Breast epithelium (tissue), 3 donors: ENCODE data around the gene JMJD8.

ENCODE experiments used
- POLR2A ChIP-seq: fragments of 450-650 bp; IDR thresholded peaks from one replicate; pipeline ENCODE4 v1.6.1; 2016; ENCODE audit warnings: antibody characterized with exemption, mild to moderate bottlenecking, moderate library complexity
- POLR2AphosphoS5 ChIP-seq, 3 donors: sonication (generic); formaldehyde crosslinking; IDR thresholded peaks; one replicate each; pipeline ENCODE4 v1.6.1; 2017; ENCODE audit warnings: antibody characterized with exemption in 3 of 3
- TF ChIP-seq, protein P1 (sequence below), 3 donors: fragments of 450-650 bp; IDR thresholded peaks; one replicate each; pipeline ENCODE4 v1.5.1; 2016 to 2017; ENCODE audit warnings: antibody characterized with exemption in 3 of 3, mild to moderate bottlenecking in 3 of 3, moderate library complexity in 3 of 3

DNA sequence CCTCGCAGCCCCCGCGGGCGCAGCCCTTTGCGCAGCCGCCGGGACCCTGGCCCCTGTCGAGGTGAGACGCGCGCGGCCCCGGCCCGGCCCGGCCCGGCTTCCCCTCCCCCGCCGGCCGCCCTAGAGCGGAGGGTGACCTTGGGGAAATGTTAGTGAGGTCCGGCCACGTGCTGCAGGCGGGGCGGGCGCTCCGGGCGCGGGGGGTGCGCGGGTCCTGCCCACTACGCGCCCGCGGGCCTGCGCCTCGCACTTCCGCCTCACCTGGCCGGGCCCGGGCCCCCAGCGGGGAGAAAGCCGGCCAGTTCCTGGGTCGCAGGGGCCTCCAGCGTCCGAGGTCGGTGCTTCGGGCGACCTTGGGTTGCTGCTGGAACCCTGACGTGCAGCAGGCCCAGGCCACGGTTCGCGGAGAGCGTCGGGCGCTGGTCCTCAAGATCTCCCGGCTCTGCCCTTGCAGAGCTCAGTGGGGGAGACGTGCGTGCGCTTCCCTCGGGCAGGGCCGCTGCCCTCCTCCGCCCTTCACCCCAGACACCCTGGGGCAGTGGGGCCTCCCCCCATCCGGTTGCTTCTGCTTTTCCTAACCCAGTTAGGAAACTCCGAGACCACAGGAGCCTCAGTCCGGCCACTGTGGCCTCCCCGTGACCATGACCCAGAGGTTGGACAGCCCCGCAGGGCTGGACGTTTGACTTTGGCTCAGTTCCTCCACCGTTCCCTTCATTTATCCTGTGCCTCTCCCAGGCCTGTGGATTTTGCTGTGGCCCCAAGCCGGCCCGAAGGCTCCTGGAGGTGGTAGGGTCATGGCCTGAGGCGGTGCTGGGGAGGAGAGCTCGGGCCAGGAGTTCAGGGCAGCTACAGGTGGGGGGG is 41.7 kb downstream of the JMJD8 start:
- TF ChIP-seq, protein P1, sequence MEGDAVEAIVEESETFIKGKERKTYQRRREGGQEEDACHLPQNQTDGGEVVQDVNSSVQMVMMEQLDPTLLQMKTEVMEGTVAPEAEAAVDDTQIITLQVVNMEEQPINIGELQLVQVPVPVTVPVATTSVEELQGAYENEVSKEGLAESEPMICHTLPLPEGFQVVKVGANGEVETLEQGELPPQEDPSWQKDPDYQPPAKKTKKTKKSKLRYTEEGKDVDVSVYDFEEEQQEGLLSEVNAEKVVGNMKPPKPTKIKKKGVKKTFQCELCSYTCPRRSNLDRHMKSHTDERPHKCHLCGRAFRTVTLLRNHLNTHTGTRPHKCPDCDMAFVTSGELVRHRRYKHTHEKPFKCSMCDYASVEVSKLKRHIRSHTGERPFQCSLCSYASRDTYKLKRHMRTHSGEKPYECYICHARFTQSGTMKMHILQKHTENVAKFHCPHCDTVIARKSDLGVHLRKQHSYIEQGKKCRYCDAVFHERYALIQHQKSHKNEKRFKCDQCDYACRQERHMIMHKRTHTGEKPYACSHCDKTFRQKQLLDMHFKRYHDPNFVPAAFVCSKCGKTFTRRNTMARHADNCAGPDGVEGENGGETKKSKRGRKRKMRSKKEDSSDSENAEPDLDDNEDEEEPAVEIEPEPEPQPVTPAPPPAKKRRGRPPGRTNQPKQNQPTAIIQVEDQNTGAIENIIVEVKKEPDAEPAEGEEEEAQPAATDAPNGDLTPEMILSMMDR (IDR thresholded peaks at IDR 0.05): no peak
- no peak for TF ChIP-seq POLR2A
- TF ChIP-seq POLR2AphosphoS5 (IDR thresholded peaks at IDR 0.05): no peak
